ENCODE results near the gene CDH26.
"Not testable (repeated sequence)": the region's sequence is repeated elsewhere in the genome, so short reads cannot be mapped to it uniquely, and the experiment has no call there.

CDH26 gene

GRCh38 chr20:60038400-60039008 is 80.3 kb downstream of the CDH26 start:
- H3K4me2 ChIP-seq (ENCODE audit: low read depth, low read length, poor library complexity, severe bottlenecking): no peak overlapping the region
- peaks cover 4% of the 10 kb centered on the region; the same call in 1 of the 2 replicates for H3K9me3 ChIP-seq (ENCODE audit: insufficient read depth, low read length)
- no peaks in the 10 kb centered on the region for H3K9me2 ChIP-seq (replicated peaks; ENCODE audit: insufficient read depth, low read length)
- H3K27ac ChIP-seq (ENCODE audit: low read depth, low read length): no peak overlapping the region
- no peaks in the 10 kb centered on the region for H3K27me3 ChIP-seq (ENCODE audit: low read length)
- TF ChIP-seq CTCF (IDR thresholded peaks at IDR 0.05; ENCODE audit: insufficient read depth, low read length, poor library complexity, severe bottlenecking): no peak
- H3K9ac ChIP-seq (ENCODE audit: low read length): no peak overlapping the region
- no peak overlapping the region for H2AFZ ChIP-seq (ENCODE audit: low read depth, low read length, severe bottlenecking)
- H3K79me2 ChIP-seq (ENCODE audit: insufficient read depth, low read length): no peaks in the 10 kb centered on the region
- no peaks in the 10 kb centered on the region for H3F3A ChIP-seq (ENCODE audit: insufficient read depth)
- H3K4me3 ChIP-seq (ENCODE audit: insufficient read depth, low read length, poor library complexity, severe bottlenecking): no peak overlapping the region
- no peaks in the 10 kb centered on the region for H3K36me3 ChIP-seq (ENCODE audit: low read length)
- no peaks in the 10 kb centered on the region for H4K20me1 ChIP-seq (ENCODE audit: low read depth, low read length)

GRCh38 chr20:60039526-60039925 is 81.3 kb downstream of the CDH26 start:
- H2AFZ ChIP-seq (ENCODE audit: low read depth, low read length, severe bottlenecking): no peak overlapping the region
- no peak overlapping the region for H3K9ac ChIP-seq (ENCODE audit: low read length)
- H3K4me3 ChIP-seq (ENCODE audit: insufficient read depth, low read length, poor library complexity, severe bottlenecking): no peak overlapping the region

GRCh38 chr20:60040471-60041162 is 82.4 kb downstream of the CDH26 start:
- Histone ChIP-seq H3K9me2 (replicated peaks; ENCODE audit: insufficient read depth, low read length) (no peaks in the 10 kb centered on the region), H3K9me3 (ENCODE audit: insufficient read depth, low read length) (peaks cover 2% of the 10 kb centered on the region), H4K20me1 (ENCODE audit: low read depth, low read length) (no peaks in the 10 kb centered on the region), H2AFZ (ENCODE audit: low read depth, low read length, severe bottlenecking) (no peak overlapping the region), H3K4me3 (ENCODE audit: insufficient read depth, low read length, poor library complexity, severe bottlenecking) (no peak overlapping the region), H3K79me2 (ENCODE audit: insufficient read depth, low read length) (no peaks in the 10 kb centered on the region), H3F3A (ENCODE audit: insufficient read depth) (no peaks in the 10 kb centered on the region), H3K9ac (ENCODE audit: low read length) (no peak overlapping the region), H3K27me3 (ENCODE audit: low read length) (no peaks in the 10 kb centered on the region), H3K4me2 (ENCODE audit: low read depth, low read length, poor library complexity, severe bottlenecking) (no peak overlapping the region), H3K36me3 (ENCODE audit: low read length) (no peaks in the 10 kb centered on the region), H3K27ac (ENCODE audit: low read depth, low read length) (no peak overlapping the region)
- TF ChIP-seq EZH2phosphoT487 (conservative IDR thresholded peaks at IDR 0.05; ENCODE audit: low read length): no peak
- TF ChIP-seq CTCF (IDR thresholded peaks at IDR 0.05; ENCODE audit: insufficient read depth, low read length, poor library complexity, severe bottlenecking): no peak

More at GRCh38 chr20:60039526-60039925, 81.3 kb downstream of the CDH26 start:
- TF ChIP-seq CTCF (IDR thresholded peaks at IDR 0.05; ENCODE audit: insufficient read depth, low read length, poor library complexity, severe bottlenecking): no peak
- no peak for TF ChIP-seq EZH2phosphoT487 (conservative IDR thresholded peaks at IDR 0.05; ENCODE audit: low read length)
- Histone ChIP-seq H3K9me2 (replicated peaks; ENCODE audit: insufficient read depth, low read length) (no peaks in the 10 kb centered on the region), H3K27me3 (ENCODE audit: low read length) (no peaks in the 10 kb centered on the region), H3K9me3 (ENCODE audit: insufficient read depth, low read length) (peaks cover 4% of the 10 kb centered on the region), H3K79me2 (ENCODE audit: insufficient read depth, low read length) (no peaks in the 10 kb centered on the region), H4K20me1 (ENCODE audit: low read depth, low read length) (no peaks in the 10 kb centered on the region), H3K27ac (ENCODE audit: low read depth, low read length) (no peak overlapping the region), H3K4me2 (ENCODE audit: low read depth, low read length, poor library complexity, severe bottlenecking) (no peak overlapping the region), H3F3A (ENCODE audit: insufficient read depth) (no peaks in the 10 kb centered on the region), H3K36me3 (ENCODE audit: low read length) (no peaks in the 10 kb centered on the region)

- H3K27ac ChIP-seq (ENCODE audit: low read depth, low read length); H3K4me2 ChIP-seq (ENCODE audit: low read depth, low read length, poor library complexity, severe bottlenecking): not testable (repeated sequence)
These were observed 83.4 kb downstream of the CDH26 start for GRCh38 chr20:60041436-60042165.

More at GRCh38 chr20:60041436-60042165, 83.4 kb downstream of the CDH26 start:
- H3K27me3 ChIP-seq (ENCODE audit: low read length); H3F3A ChIP-seq (ENCODE audit: insufficient read depth); H3K36me3 ChIP-seq (ENCODE audit: low read length); H2AFZ ChIP-seq (ENCODE audit: low read depth, low read length, severe bottlenecking); H3K79me2 ChIP-seq (ENCODE audit: insufficient read depth, low read length); H3K9me3 ChIP-seq (ENCODE audit: insufficient read depth, low read length); H4K20me1 ChIP-seq (ENCODE audit: low read depth, low read length); H3K4me3 ChIP-seq (ENCODE audit: insufficient read depth, low read length, poor library complexity, severe bottlenecking); H3K9me2 ChIP-seq (replicated peaks; ENCODE audit: insufficient read depth, low read length); H3K9ac ChIP-seq (ENCODE audit: low read length): not testable (repeated sequence)
